ENCODE data around the gene BAK1. TPM values are rescaled to one million over a fixed set of nuclear protein-coding genes. Genes with fewer than 3 reads are reported as not detected.
"Not testable (repeated sequence)": the region's sequence is repeated elsewhere in the genome, so short reads cannot be mapped to it uniquely, and the experiment has no call there.

The BAK1 gene
- total RNA-seq, 1 donor from 2014 or later: 23.5 TPM

DNA sequence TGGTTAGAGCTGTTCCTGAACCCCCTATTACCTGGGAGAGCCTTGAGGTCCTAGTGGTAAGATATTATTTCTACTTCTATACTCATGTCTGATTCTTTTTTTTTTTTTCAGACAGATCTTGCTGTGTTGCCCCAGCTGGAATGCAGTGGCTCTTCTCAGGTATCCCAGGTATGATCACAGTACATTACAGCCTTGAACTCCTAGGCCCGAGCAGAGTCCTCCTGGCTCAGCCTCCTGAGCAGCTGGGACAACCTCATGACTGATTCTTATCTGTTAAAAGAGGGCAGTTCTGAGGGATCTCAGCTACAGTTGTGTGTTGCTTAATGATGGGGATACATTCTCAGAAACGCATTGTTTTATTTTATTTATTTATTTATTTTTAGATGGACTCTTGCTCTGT, 30.2 kb downstream of the BAK1 start:
- no peak for DNase-seq

DNA sequence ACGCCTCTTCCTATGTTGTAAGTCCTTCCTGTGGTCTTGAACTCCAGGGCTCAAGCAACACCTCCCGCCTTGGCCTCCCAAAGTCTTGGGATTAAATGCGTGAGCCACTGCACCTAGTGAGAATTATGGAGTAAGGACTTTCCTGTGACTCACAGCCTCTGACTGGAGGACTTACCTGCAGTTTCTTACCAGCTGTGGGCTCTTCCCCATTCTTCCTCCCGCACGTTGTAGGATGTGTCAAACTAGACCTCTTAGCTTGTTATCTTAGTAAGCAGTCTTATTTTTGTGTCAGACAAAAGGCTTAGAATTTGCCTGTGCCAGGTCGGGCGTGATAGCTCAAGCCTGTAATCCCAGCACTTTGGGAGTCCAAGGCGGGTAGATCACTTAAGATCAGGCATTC, 30.9 kb downstream of the BAK1 start:
- DNase-seq: no peak

GRCh38 chr6:33547499-33547898, 32.6 kb downstream of the BAK1 start:
- no peak for DNase-seq

- no peak for DNase-seq
Measured at GRCh38 chr6:33546766-33547165, 33.3 kb downstream of the BAK1 start.

GRCh38 chr6:33545292-33545691, 34.8 kb downstream of the BAK1 start:
- not testable (repeated sequence) for DNase-seq

DNA sequence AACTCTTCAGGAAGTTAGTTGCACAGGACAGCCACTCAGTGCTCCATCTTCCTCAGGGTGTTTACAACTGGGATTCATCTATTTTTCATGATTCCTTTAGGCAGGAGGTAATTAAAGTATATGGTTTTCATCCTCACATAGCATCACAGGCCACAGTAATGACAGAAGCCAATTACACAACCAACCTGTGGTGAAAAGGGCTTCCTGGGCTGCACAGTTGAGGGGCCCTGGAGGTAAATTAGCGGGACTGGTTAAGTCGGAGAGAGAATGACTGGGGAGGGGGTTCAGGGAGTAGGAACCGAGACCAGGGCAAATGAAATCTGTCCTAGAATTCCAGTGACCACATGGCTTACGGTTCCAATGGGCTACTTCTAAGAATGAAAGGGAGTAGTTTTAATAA, 37.0 kb downstream of the BAK1 start:
- no peak for DNase-seq

GRCh38 chr6:33540768-33541167, 39.3 kb downstream of the BAK1 start:
- DNase-seq: no peak

DNA sequence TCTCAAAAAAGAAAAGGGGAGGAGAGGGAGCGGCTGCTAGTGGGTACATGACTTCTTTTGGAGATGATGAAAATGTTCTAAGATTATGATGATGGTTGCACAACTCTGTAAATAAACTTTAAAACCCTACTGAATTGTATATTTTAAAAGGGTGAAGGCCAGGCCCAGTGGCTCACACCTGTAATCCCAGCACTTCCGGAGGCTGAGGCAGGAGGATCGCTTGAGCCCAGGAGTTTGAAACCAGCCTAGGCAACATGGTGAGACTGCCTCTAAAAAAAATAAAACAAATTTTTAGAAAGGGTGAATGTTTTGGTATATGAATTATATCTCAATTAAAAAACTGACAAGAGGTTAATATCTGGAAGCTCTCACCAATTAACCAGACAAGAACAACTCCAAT, 45.4 kb downstream of the BAK1 start:
- DNase-seq: no peak

DNA sequence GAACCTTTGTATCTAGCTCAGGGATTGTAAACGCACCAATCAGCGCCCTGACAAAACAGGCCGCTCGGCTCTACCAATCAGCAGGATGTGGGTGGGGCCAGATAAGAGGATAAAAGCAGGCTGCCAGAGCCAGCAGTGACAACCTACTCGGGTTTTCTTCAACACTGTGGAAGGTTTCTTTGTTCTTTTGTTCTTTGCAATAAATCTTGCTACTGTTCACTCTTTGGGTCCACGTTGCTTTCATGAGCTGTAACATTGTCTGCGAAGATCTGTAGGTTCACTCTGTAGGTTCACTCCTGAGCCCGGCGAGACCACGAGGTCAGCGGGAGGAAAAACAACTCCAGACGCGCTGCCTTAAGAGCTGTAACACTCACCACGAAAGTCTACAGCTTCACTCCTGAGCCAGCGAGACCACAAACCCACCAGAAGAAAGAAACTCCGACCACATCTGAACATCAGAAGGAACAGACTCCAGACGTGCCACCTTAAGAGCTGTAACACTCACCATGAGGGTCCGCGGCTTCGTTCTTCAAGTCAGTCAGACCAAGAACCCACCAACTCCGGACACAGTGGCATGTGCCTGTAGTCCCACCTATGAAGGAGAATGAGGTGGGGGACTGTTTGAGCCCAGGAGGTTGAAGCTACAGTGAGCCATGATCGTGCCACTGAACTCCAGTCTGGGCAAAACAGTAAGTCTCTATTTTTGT, 46.8 kb downstream of the BAK1 start:
- DNase-seq: not testable (repeated sequence)

- DNase-seq: not testable (repeated sequence)
Measured at GRCh38 chr6:33532431-33532830, 47.6 kb downstream of the BAK1 start.

- DNase-seq: not testable (repeated sequence)
Measured at GRCh38 chr6:33530617-33531016, 49.5 kb downstream of the BAK1 start.

Other genes with a start within 250 kb of the BAK1 start
- gene KIFC1, start 188.5 kb downstream of the BAK1 start, total RNA-seq: 12.4 and 34.3 TPM in 2 replicates
- 14.4 and 16.5 TPM in 2 replicates for gene PHF1, start 169.3 kb downstream of the BAK1 start, total RNA-seq
- gene CUTA, start 162.2 kb downstream of the BAK1 start, total RNA-seq: 61.3 and 61.7 TPM in 2 replicates
- gene SYNGAP1, start 160.2 kb downstream of the BAK1 start, total RNA-seq: 2.4 and 2.5 TPM in 2 replicates
- gene ZBTB9, start 125.7 kb downstream of the BAK1 start, total RNA-seq: 5.5 and 6.3 TPM in 2 replicates
- gene ITPR3, start 41.0 kb upstream of the BAK1 start, total RNA-seq: 26.9 and 42.0 TPM in 2 replicates
- 9.4 and 12.3 TPM in 2 replicates for gene UQCC2, start 131.4 kb upstream of the BAK1 start, total RNA-seq
- under 0.01 and 0.05 TPM in 2 replicates for gene IP6K3, start 166.6 kb upstream of the BAK1 start, total RNA-seq
- 53.8 and 58.5 TPM in 2 replicates for gene LEMD2, start 208.9 kb upstream of the BAK1 start, total RNA-seq
- not detected in 2 replicates for gene MLN, start 223.7 kb upstream of the BAK1 start, total RNA-seq